OCI-LY3 (cell line): ENCODE measurements around the gene TACC2.

ENCODE experiments used
- H2AFZ ChIP-seq: fragments of 200-600, 300-600 bp; shearing (Covaris generic); 2 replicates; pipeline ENCODE4 v1.6.0; 2014; ENCODE audit warnings: antibody characterized with exemption, low read depth, low read length
- H3K27ac ChIP-seq: fragments of 200-600, 300-600 bp; sonication (generic); 2 replicates; pipeline ENCODE4 v1.5.1; 2014; ENCODE audit warnings: mild to moderate bottlenecking, low read length, moderate library complexity, mixed read lengths
- H3K27me3 ChIP-seq: fragments of 200-600, 300-600 bp; sonication (generic); 2 replicates; pipeline ENCODE4 v1.6.1; 2014; ENCODE audit warnings: low read depth, low read length, mixed read lengths
- H3K36me3 ChIP-seq: fragments of 200-600, 300-600 bp; sonication (generic); replicated peaks from 2 replicates; pipeline ENCODE3; 2014; ENCODE audit warnings: low read depth, low read length, mixed read lengths
- H3K4me1 ChIP-seq: fragments of 300-600, 200-600 bp; sonication (generic); 2 replicates; pipeline ENCODE4 v1.6.1; 2014; ENCODE audit warnings: low read length, mixed read lengths
- H3K4me2 ChIP-seq: fragments of 200-600, 300-600 bp; sonication (generic); 2 replicates; pipeline ENCODE4 v1.6.1; 2014; ENCODE audit warnings: low read length, mixed read lengths
- H3K4me3 ChIP-seq: fragments of 300-600, 200-600 bp; sonication (generic); 2 replicates; pipeline ENCODE4 v1.5.1; 2014; ENCODE audit warnings: antibody characterized with exemption, mild to moderate bottlenecking, low read length, moderate library complexity
- H3K79me2 ChIP-seq: fragments of 300-600, 200-600 bp; shearing (Covaris generic); 2 replicates; pipeline ENCODE4 v1.6.1; 2014; ENCODE audit warnings: mild to moderate bottlenecking, low read length, mixed read lengths
- H3K9ac ChIP-seq: fragments of 300-600, 200-600 bp; shearing (Covaris generic); 2 replicates; pipeline ENCODE4 v1.6.0; 2014; ENCODE audit warnings: mild to moderate bottlenecking, low read length, moderate library complexity
- H3K9me3 ChIP-seq: fragments of 200-600, 300-600 bp; shearing (Covaris generic); 2 replicates; pipeline ENCODE4 v1.6.1; 2014; ENCODE audit warnings: low read length, mixed read lengths; ENCODE audit not compliant: insufficient read depth
- H4K20me1 ChIP-seq: fragments of 200-600, 300-600 bp; sonication (generic); 2 replicates; pipeline ENCODE4 v1.6.1; 2016; ENCODE audit warnings: low read length, mixed read lengths; ENCODE audit not compliant: insufficient read depth
- EZH2phosphoT487 ChIP-seq: fragments of 200-600 bp; shearing (Covaris generic); IDR thresholded peaks from 2 replicates; pipeline ENCODE4 v1.6.1; 2018; ENCODE audit warnings: antibody characterized with exemption, mixed run types, low read depth
- TF ChIP-seq, protein P1 (sequence below): fragments of 200-600, 300-600 bp; sonication (generic); IDR thresholded peaks from 2 replicates; pipeline ENCODE4 v1.5.1; 2014; ENCODE audit warnings: antibody characterized with exemption, low read length, low read depth

The TACC2 gene

DNA sequence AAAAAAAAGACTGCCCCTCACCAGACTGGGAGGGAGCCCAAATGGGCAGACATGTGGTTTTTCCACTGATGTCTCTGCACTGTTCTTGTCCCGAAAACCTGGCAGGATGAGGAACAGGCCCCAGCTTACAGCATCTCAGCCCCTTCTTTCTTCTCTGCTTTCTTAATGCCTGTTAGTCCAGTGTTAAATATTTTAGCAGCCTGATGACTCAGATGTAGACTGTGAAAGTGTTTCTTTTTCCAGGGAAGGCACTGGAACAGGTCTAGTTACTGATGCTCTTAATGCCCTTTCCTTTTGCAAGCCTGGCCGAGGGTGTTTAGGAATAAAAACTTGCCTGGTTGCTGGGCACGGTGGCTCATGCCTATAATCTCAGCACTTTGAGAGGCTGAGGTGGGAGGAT is 107.7 kb downstream of the TACC2 start:
- H3K79me2 ChIP-seq, result no peaks in the 10 kb centered on the region
- TF ChIP-seq, protein P1, sequence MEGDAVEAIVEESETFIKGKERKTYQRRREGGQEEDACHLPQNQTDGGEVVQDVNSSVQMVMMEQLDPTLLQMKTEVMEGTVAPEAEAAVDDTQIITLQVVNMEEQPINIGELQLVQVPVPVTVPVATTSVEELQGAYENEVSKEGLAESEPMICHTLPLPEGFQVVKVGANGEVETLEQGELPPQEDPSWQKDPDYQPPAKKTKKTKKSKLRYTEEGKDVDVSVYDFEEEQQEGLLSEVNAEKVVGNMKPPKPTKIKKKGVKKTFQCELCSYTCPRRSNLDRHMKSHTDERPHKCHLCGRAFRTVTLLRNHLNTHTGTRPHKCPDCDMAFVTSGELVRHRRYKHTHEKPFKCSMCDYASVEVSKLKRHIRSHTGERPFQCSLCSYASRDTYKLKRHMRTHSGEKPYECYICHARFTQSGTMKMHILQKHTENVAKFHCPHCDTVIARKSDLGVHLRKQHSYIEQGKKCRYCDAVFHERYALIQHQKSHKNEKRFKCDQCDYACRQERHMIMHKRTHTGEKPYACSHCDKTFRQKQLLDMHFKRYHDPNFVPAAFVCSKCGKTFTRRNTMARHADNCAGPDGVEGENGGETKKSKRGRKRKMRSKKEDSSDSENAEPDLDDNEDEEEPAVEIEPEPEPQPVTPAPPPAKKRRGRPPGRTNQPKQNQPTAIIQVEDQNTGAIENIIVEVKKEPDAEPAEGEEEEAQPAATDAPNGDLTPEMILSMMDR, result no peak
- TF ChIP-seq EZH2phosphoT487, result no peak
- no peak overlapping the region for H3K27ac ChIP-seq
- no peak overlapping the region for H3K9ac ChIP-seq
- 0 out of 2 replicates have a peak, but pooled peaks cover 3% of the 10 kb centered on the region for H3K27me3 ChIP-seq
- no peaks in the 10 kb centered on the region for H3K36me3 ChIP-seq
- no peak overlapping the region for H3K4me2 ChIP-seq
- H2AFZ ChIP-seq, result no peak overlapping the region
- no peaks in the 10 kb centered on the region for H3K4me1 ChIP-seq
- H3K4me3 ChIP-seq, result no peak overlapping the region
- no peaks in the 10 kb centered on the region for H4K20me1 ChIP-seq
- H3K9me3 ChIP-seq, result no peaks in the 10 kb centered on the region

DNA sequence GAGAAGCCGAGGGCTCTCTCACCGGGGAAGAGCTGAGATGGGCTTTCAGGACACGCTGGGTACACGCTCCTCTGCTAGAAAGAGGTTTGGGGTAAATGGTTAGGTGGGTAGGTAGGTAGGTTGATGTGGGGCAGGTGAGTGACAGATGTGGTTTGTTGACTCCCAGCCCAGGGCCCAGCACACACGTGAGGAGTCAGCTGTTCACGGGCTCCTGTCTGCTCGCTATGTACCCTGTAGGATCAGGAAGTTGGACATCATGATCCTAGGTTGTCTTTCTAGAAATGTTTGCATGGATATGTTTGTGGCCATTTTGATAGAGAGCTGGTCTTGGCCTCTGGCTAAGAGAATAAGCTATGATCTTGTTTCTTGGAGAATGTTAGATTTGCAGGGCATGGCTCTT is 109.0 kb downstream of the TACC2 start:
- Histone ChIP-seq H3K4me3 (no peak overlapping the region), H2AFZ (no peak overlapping the region), H3K4me1 (no peaks in the 10 kb centered on the region), H4K20me1 (no peaks in the 10 kb centered on the region), H3K9me3 (no peaks in the 10 kb centered on the region), H3K27me3 (no peaks in the 10 kb centered on the region), H3K79me2 (no peaks in the 10 kb centered on the region), H3K27ac (no peak overlapping the region), H3K4me2 (no peak overlapping the region), H3K9ac (no peak overlapping the region), H3K36me3 (no peaks in the 10 kb centered on the region)
- TF ChIP-seq EZH2phosphoT487, result no peak
- TF ChIP-seq, protein P1, result no peak

DNA sequence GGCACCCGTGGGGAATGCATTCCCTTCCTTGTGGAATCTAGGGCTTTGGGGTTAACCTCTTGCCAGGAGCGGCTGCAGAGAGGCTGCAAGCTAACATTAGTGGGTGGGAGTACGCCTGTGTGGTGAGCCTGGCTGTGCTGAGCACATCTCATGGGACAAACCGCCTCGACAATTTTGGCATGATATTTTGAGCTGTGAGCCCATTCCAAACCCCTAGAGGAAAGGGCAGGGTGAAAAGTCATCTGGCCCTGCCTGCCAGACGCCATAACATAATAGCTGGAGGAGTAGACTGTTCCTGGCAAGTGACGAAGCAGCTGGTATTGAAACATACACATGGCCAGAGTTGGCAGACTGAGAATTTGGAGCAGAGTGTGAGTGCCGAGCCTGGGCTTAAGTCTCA is 110.0 kb downstream of the TACC2 start:
- no peak overlapping the region for H3K9ac ChIP-seq
- no peaks in the 10 kb centered on the region for H3K9me3 ChIP-seq
- H3K36me3 ChIP-seq, result no peaks in the 10 kb centered on the region
- H3K27ac ChIP-seq, result no peak overlapping the region
- H3K79me2 ChIP-seq, result no peaks in the 10 kb centered on the region
- no peak overlapping the region for H3K4me2 ChIP-seq
- H4K20me1 ChIP-seq, result no peaks in the 10 kb centered on the region
- H2AFZ ChIP-seq, result no peak overlapping the region
- H3K4me3 ChIP-seq, result no peak overlapping the region
- no peaks in the 10 kb centered on the region for H3K27me3 ChIP-seq
- no peaks in the 10 kb centered on the region for H3K4me1 ChIP-seq
- TF ChIP-seq, protein P1, result no peak

DNA sequence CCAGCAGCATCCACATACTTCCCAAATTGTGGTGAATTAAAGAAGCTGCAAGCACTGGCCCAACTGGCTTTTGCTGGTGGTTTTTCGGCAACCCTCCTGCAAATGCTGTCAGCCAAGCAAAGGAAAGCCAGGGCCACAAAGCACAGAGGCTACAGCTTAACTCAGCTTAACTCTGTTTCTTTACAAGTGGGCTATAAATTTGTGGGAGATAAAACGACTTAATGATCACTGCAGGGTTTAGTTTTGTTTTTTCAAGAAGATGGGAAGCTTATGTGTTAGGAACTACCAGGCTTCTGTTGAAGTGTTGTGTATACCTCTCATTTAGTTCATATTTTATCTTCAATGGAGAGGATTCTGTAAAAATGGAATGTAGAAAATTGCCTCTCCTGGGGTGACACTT is 110.6 kb downstream of the TACC2 start:
- TF ChIP-seq, protein P1, result no peak
- TF ChIP-seq EZH2phosphoT487, result no peak

More for the DNA sequence above, 110.6 kb downstream of the TACC2 start:
- Histone ChIP-seq H3K79me2 (no peaks in the 10 kb centered on the region), H3K9me3 (no peaks in the 10 kb centered on the region), H4K20me1 (no peaks in the 10 kb centered on the region), H3K4me3 (no peak overlapping the region), H3K4me1 (no peaks in the 10 kb centered on the region), H3K4me2 (no peak overlapping the region), H3K9ac (no peak overlapping the region), H3K36me3 (no peaks in the 10 kb centered on the region), H2AFZ (no peak overlapping the region), H3K27me3 (no peaks in the 10 kb centered on the region), H3K27ac (no peak overlapping the region)
